Fibroblast of skin of back (primary cell): ENCODE data around the gene DKC1. TPM values are rescaled to one million over a fixed set of nuclear protein-coding genes. Genes with fewer than 3 reads are reported as not detected.
A peak's percentile ranks its signal among the peaks of the same experiment; 100 is the strongest.

Experiments
- DNase-seq: peaks from one replicate; pipeline ENCODE4 v3.0.0-alpha.2; 2013
- polyA plus RNA-seq, 2 experiments: library from polyadenylated mRNA; unstranded; fragments of 120-200 nt; gene quantifications; one replicate each; pipeline ENCODE4 v1.2.1, GENCODE V29; 2013; ENCODE audit not compliant: insufficient read length in 2 of 2

Gene DKC1
- 55.2 TPM for polyA plus RNA-seq (2013, experiment 1 of 2; ENCODE audit: insufficient read length)
- polyA plus RNA-seq (2013, experiment 2 of 2; ENCODE audit: insufficient read length): 25.6 TPM

- DNase-seq: peak; percentile 92
These were observed at the start of gene DKC1 for GRCh38 chrX:154762537-154763296. DKC1 (plus strand) TSS chrX:154762864; CDS start chrX:154762966, 102 bp downstream.

- peak; percentile 50 for DNase-seq
These were observed 47.7 kb upstream of the DKC1 start for GRCh38 chrX:154714925-154715324.

- DNase-seq: no peak
These were observed 46.8 kb upstream of the DKC1 start for GRCh38 chrX:154715825-154716224.

GRCh38 chrX:154717824-154718223 lies 44.8 kb upstream of the DKC1 start:
- DNase-seq: peak; percentile 83

GRCh38 chrX:154718616-154719015 lies 44.0 kb upstream of the DKC1 start:
- DNase-seq: no peak

GRCh38 chrX:154719132-154719675 lies 43.5 kb upstream of the DKC1 start:
- DNase-seq: peak; percentile 33

GRCh38 chrX:154720067-154720466 lies 42.6 kb upstream of the DKC1 start:
- no peak for DNase-seq

- DNase-seq: no peak
These were observed 41.5 kb upstream of the DKC1 start for GRCh38 chrX:154721155-154721554.

GRCh38 chrX:154724993-154725756 lies 37.5 kb upstream of the DKC1 start:
- DNase-seq: no peak

- DNase-seq: peak; percentile 15
These were observed 35.2 kb upstream of the DKC1 start for GRCh38 chrX:154727418-154727817.

GRCh38 chrX:154727871-154728270 lies 34.8 kb upstream of the DKC1 start:
- DNase-seq: peak; percentile 61

- DNase-seq: no peak
These were observed 34.1 kb upstream of the DKC1 start for GRCh38 chrX:154728431-154729190.

GRCh38 chrX:154729439-154729838 lies 33.2 kb upstream of the DKC1 start:
- no peak for DNase-seq

- peak; percentile 71 for DNase-seq
These were observed 32.3 kb upstream of the DKC1 start for GRCh38 chrX:154730253-154730891.

GRCh38 chrX:154731184-154731583 lies 31.5 kb upstream of the DKC1 start:
- no peak for DNase-seq

GRCh38 chrX:154731881-154732280 lies 30.8 kb upstream of the DKC1 start:
- DNase-seq: no peak

- peak; percentile 54 for DNase-seq
These were observed 30.1 kb upstream of the DKC1 start for GRCh38 chrX:154732421-154733065.

GRCh38 chrX:154733066-154733425 lies 29.6 kb upstream of the DKC1 start:
- DNase-seq: peak; percentile 48

- no peak for DNase-seq
These were observed 28.4 kb upstream of the DKC1 start for GRCh38 chrX:154734061-154734781.

- peak; percentile 93 for DNase-seq
These were observed 26.8 kb upstream of the DKC1 start for GRCh38 chrX:154735695-154736393.
